Fibroblast of skin of left quadriceps (primary cell): ENCODE measurements around the gene B3GALT2.
A peak's percentile ranks its signal among the peaks of the same experiment; 100 is the strongest.
"Not testable (repeated sequence)": the region's sequence is repeated elsewhere in the genome, so short reads cannot be mapped to it uniquely, and the experiment has no call there.

Source experiments
- DNase-seq, 2 experiments: peaks; one replicate each; pipeline ENCODE4 v3.0.0-alpha.2; 2013; ENCODE audit warnings: low read depth in 2 of 2

The B3GALT2 gene

GRCh38 chr1:193185901-193186731 lies at the start of gene B3GALT2:
Gene B3GALT2 (minus strand): TSS chr1:193186613. CDS start chr1:193181562, 5,051 bp downstream.
- DNase-seq = peak in 1 of 2 experiments; percentile 20

GRCh38 chr1:193234530-193234929 lies 48.1 kb upstream of the B3GALT2 start:
- DNase-seq = no peak

- not testable (repeated sequence) for DNase-seq
These were observed 44.7 kb upstream of the B3GALT2 start for GRCh38 chr1:193231146-193231545.

- no peak for DNase-seq
These were observed 42.7 kb upstream of the B3GALT2 start for GRCh38 chr1:193229136-193229535.

GRCh38 chr1:193222056-193222615 lies 35.7 kb upstream of the B3GALT2 start:
- DNase-seq = no peak

GRCh38 chr1:193221651-193222050 lies 35.2 kb upstream of the B3GALT2 start:
- no peak for DNase-seq

- no peak for DNase-seq
These were observed 33.0 kb upstream of the B3GALT2 start for GRCh38 chr1:193219391-193219790.

GRCh38 chr1:193216920-193217319 lies 30.5 kb upstream of the B3GALT2 start:
- DNase-seq = no peak

GRCh38 chr1:193213998-193214397 lies 27.6 kb upstream of the B3GALT2 start:
- DNase-seq = no peak

GRCh38 chr1:193212637-193213036 lies 26.2 kb upstream of the B3GALT2 start:
- no peak for DNase-seq

GRCh38 chr1:193211539-193211938 lies 25.1 kb upstream of the B3GALT2 start:
- peak; percentile 25 to 32 for DNase-seq

- no peak for DNase-seq
These were observed 24.6 kb upstream of the B3GALT2 start for GRCh38 chr1:193210996-193211395.

GRCh38 chr1:193201021-193201420 lies 14.6 kb upstream of the B3GALT2 start:
- DNase-seq = no peak

- DNase-seq = no peak
These were observed 13.5 kb upstream of the B3GALT2 start for GRCh38 chr1:193199940-193200339.

- DNase-seq = no peak
These were observed 6.2 kb upstream of the B3GALT2 start for GRCh38 chr1:193192586-193192985.

- DNase-seq = peak; percentile 27 to 30
These were observed 3.8 kb upstream of the B3GALT2 start for GRCh38 chr1:193190096-193190744.

- no peak for DNase-seq
These were observed 3.2 kb upstream of the B3GALT2 start for GRCh38 chr1:193189442-193190095.

GRCh38 chr1:193188915-193189314 lies 2.5 kb upstream of the B3GALT2 start:
- DNase-seq = not testable (repeated sequence)

GRCh38 chr1:193187114-193187513 lies 701 bp upstream of the B3GALT2 start:
- DNase-seq = no peak

GRCh38 chr1:193185211-193185610 lies 1.2 kb downstream of the B3GALT2 start:
- DNase-seq = no peak

- DNase-seq = no peak
These were observed 1.6 kb downstream of the B3GALT2 start for GRCh38 chr1:193184776-193185175.

- peak; percentile 34 to 39 for DNase-seq
These were observed 3.3 kb downstream of the B3GALT2 start for GRCh38 chr1:193183019-193183627.
